Fibroblast of lung (primary cell): Measurements from ENCODE around the gene WASF3. TPM values are rescaled to one million over a fixed set of nuclear protein-coding genes. Genes with fewer than 3 reads are reported as not detected.
A peak's percentile ranks its signal among the peaks of the same experiment; 100 is the strongest.
"Not testable (repeated sequence)": the region's sequence is repeated elsewhere in the genome, so short reads cannot be mapped to it uniquely, and the experiment has no call there.

Experiments
- DNase-seq, 2 donors: peaks; one replicate each; pipeline versions ENCODE4 v3.0.0 to v3.0.0-alpha.2; 2010; ENCODE audit warnings: low read depth in 2 of 2
- H2AFZ ChIP-seq: 2 replicates; pipeline ENCODE4 v1.5.1; 2012; ENCODE audit warnings: low read length, control low read depth, inconsistent platforms
- H3K27ac ChIP-seq: 2 replicates; pipeline ENCODE4 v1.5.1; 2011; ENCODE audit warnings: low read length, control low read depth; ENCODE audit not compliant: insufficient read depth
- H3K27me3 ChIP-seq: 2 replicates; pipeline ENCODE4 v1.5.1; 2011; ENCODE audit warnings: mild to moderate bottlenecking, low read length; ENCODE audit not compliant: control insufficient read depth, insufficient read depth
- H3K36me3 ChIP-seq: 2 replicates; pipeline ENCODE4 v1.5.1; 2011; ENCODE audit warnings: low read length; ENCODE audit not compliant: control insufficient read depth, insufficient read depth
- H3K4me1 ChIP-seq: 2 replicates; pipeline ENCODE4 v1.5.1; 2011; ENCODE audit warnings: low read length; ENCODE audit not compliant: control insufficient read depth, insufficient read depth; ENCODE audit errors: extremely low read depth
- H3K4me2 ChIP-seq: 2 replicates; pipeline ENCODE4 v1.5.1; 2011; ENCODE audit warnings: low read length, control low read depth; ENCODE audit not compliant: insufficient read depth; ENCODE audit errors: extremely low read depth
- H3K4me3 ChIP-seq, 4 experiments: fragments of 200-600 bp in 1 of 4; sonication (generic) in 1 of 4; replicated peaks in 1 of 4; 2 replicates each; pipeline ENCODE4 v1.5.1; 2011 to 2016; ENCODE audit warnings: low read length in 4 of 4, low read depth in 3 of 4, mild to moderate bottlenecking in 3 of 4, control low read depth in 2 of 4, inconsistent platforms in 1 of 4, mixed read lengths in 1 of 4; ENCODE audit not compliant: insufficient read depth in 1 of 4; ENCODE audit errors: control extremely low read depth in 1 of 4
- H3K79me2 ChIP-seq: 2 replicates; pipeline ENCODE4 v1.5.1; 2012; ENCODE audit warnings: mild to moderate bottlenecking, low read length, inconsistent platforms; ENCODE audit not compliant: control insufficient read depth, insufficient read depth
- H3K9ac ChIP-seq: 2 replicates; pipeline ENCODE4 v1.5.1; 2011; ENCODE audit warnings: mild to moderate bottlenecking, low read length, control low read depth; ENCODE audit not compliant: insufficient read depth
- H3K9me3 ChIP-seq: 2 replicates; pipeline ENCODE4 v1.5.1; 2012; ENCODE audit warnings: low read depth, low read length; ENCODE audit not compliant: control insufficient read depth, insufficient read depth
- H4K20me1 ChIP-seq: 2 replicates; pipeline ENCODE4 v1.5.1; 2011; ENCODE audit warnings: low read length; ENCODE audit not compliant: control insufficient read depth, insufficient read depth; ENCODE audit errors: extremely low read depth
- CTCF ChIP-seq, 2 donors: IDR thresholded peaks in 1 of 2; conservative IDR thresholded peaks in 1 of 2; 1 replicate in 1 of 2; 2 replicates in 1 of 2; pipeline ENCODE4 v1.5.1; 2011 to 2012; ENCODE audit warnings: low read length in 2 of 2, control low read depth in 1 of 2, inconsistent platforms in 1 of 2, low read depth in 1 of 2, mild to moderate bottlenecking in 1 of 2
- EZH2 ChIP-seq: IDR thresholded peaks from 2 replicates; pipeline ENCODE4 v1.5.1; 2012; ENCODE audit warnings: low read length, control low read depth, mild to moderate bottlenecking; ENCODE audit errors: missing control alignments
- polyA plus RNA-seq, 2 donors: library from polyadenylated mRNA; depleted of rRNA in 1 of 2; stranded (reverse) in 1 of 2; unstranded in 1 of 2; fragments of >200 nt; gene quantifications; 2 replicates each; pipeline ENCODE4 v1.2.1, GENCODE V29; 2011 to 2012; ENCODE audit warnings: missing spikeins in 1 of 2
- total RNA-seq: library from RNA; depleted of rRNA; stranded (reverse); fragments of >200 nt; gene quantifications from 2 replicates; pipeline ENCODE4 v1.2.1, GENCODE V29; 2014

Gene WASF3
- total and polyA plus RNA-seq, 2 donors (not counting 1 experiment from before 2014, with no cell fraction given): 18.2 to 19.5 TPM

GRCh38 chr13:26719356-26719945, 162.0 kb downstream of the WASF3 start:
- Histone ChIP-seq H3K79me2 (no peaks in the 10 kb centered on the region), H3K9me3 (no peaks in the 10 kb centered on the region), H3K4me1 (no peaks in the 10 kb centered on the region), H3K36me3 (no peaks in the 10 kb centered on the region), H3K27me3 (no peaks in the 10 kb centered on the region), H3K27ac (no peak overlapping the region), H2AFZ (no peak overlapping the region), H4K20me1 (no peaks in the 10 kb centered on the region), H3K4me2 (no peak overlapping the region), H3K4me3 (no peak overlapping the region), H3K9ac (no peak overlapping the region)
- no peak for DNase-seq
- TF ChIP-seq EZH2: no peak
- peak in 1 of 2 donors; percentile 15 for TF ChIP-seq CTCF (conservative IDR thresholded peaks at IDR 0.05 in 1 of 2, IDR thresholded peaks at IDR 0.05 in 1 of 2; ENCODE audit: low read depth in 1 of 2, low read length in 2 of 2)

- no peaks in the 10 kb centered on the region for H3K36me3 ChIP-seq
- no peak overlapping the region for H3K27ac ChIP-seq
- TF ChIP-seq CTCF (conservative IDR thresholded peaks at IDR 0.05 in 1 of 2, IDR thresholded peaks at IDR 0.05 in 1 of 2; ENCODE audit: low read depth in 1 of 2, low read length in 2 of 2): no peak
- TF ChIP-seq EZH2: no peak
- H3K79me2 ChIP-seq: no peaks in the 10 kb centered on the region
- H3K9ac ChIP-seq: no peak overlapping the region
- no peaks in the 10 kb centered on the region for H3K4me1 ChIP-seq
- no peaks in the 10 kb centered on the region for H3K9me3 ChIP-seq
- no peak overlapping the region for H2AFZ ChIP-seq
- H3K4me3 ChIP-seq: no peak overlapping the region
- H4K20me1 ChIP-seq: no peaks in the 10 kb centered on the region
- DNase-seq: no peak
- no peak overlapping the region for H3K4me2 ChIP-seq
- H3K27me3 ChIP-seq: no peaks in the 10 kb centered on the region
Observed at GRCh38 chr13:26721251-26722121, 164.0 kb downstream of the WASF3 start.

- H3K36me3 ChIP-seq: no peaks in the 10 kb centered on the region
- H3K4me1 ChIP-seq: no peaks in the 10 kb centered on the region
- no peak overlapping the region for H3K27ac ChIP-seq
- no peak overlapping the region for H3K4me3 ChIP-seq
- no peaks in the 10 kb centered on the region for H3K9me3 ChIP-seq
- DNase-seq: no peak
- H3K9ac ChIP-seq: no peak overlapping the region
- TF ChIP-seq CTCF (conservative IDR thresholded peaks at IDR 0.05 in 1 of 2, IDR thresholded peaks at IDR 0.05 in 1 of 2; ENCODE audit: low read depth in 1 of 2, low read length in 2 of 2): no peak
- no peaks in the 10 kb centered on the region for H3K79me2 ChIP-seq
- no peak overlapping the region for H2AFZ ChIP-seq
- no peak overlapping the region for H3K4me2 ChIP-seq
- H3K27me3 ChIP-seq: no peaks in the 10 kb centered on the region
- H4K20me1 ChIP-seq: no peaks in the 10 kb centered on the region
Observed at GRCh38 chr13:26722321-26722720, 164.8 kb downstream of the WASF3 start.

GRCh38 chr13:26723620-26724019, 166.1 kb downstream of the WASF3 start:
- H3K36me3 ChIP-seq, DNase-seq, H3K4me2 ChIP-seq, H3K9me3 ChIP-seq, H3K27ac ChIP-seq, H3K4me1 ChIP-seq, H2AFZ ChIP-seq, H3K27me3 ChIP-seq, H4K20me1 ChIP-seq, H3K79me2 ChIP-seq, H3K9ac ChIP-seq, H3K4me3 ChIP-seq: not testable (repeated sequence)
